Panc1 (cell line): ENCODE results near the gene SMG6.

Experiments
- POLR2AphosphoS5 ChIP-seq: IDR thresholded peaks from 2 replicates; pipeline ENCODE4 v1.6.1; 2012; ENCODE audit warnings: mild to moderate bottlenecking, low read depth, low read length, moderate library complexity
- TCF7L2 ChIP-seq: IDR thresholded peaks from 2 replicates; pipeline ENCODE4 v1.6.1; 2011; ENCODE audit warnings: mild to moderate bottlenecking, low read depth, low read length, inconsistent platforms
- TF ChIP-seq, protein P1 (sequence below): fragments of 450-650 bp; IDR thresholded peaks from 2 replicates; pipeline ENCODE4 v1.5.1; 2017; ENCODE audit warnings: mild to moderate bottlenecking
- TF ChIP-seq, protein P2 (sequence below), 2 experiments: IDR thresholded peaks; 2 replicates each; pipeline ENCODE4 v1.6.1; 2011 to 2012; ENCODE audit warnings: low read depth in 2 of 2, control low read depth in 1 of 2, low read length in 1 of 2, mild to moderate bottlenecking in 1 of 2, moderate library complexity in 1 of 2; ENCODE audit not compliant: insufficient read depth in 1 of 2

- TF ChIP-seq, protein P1, sequence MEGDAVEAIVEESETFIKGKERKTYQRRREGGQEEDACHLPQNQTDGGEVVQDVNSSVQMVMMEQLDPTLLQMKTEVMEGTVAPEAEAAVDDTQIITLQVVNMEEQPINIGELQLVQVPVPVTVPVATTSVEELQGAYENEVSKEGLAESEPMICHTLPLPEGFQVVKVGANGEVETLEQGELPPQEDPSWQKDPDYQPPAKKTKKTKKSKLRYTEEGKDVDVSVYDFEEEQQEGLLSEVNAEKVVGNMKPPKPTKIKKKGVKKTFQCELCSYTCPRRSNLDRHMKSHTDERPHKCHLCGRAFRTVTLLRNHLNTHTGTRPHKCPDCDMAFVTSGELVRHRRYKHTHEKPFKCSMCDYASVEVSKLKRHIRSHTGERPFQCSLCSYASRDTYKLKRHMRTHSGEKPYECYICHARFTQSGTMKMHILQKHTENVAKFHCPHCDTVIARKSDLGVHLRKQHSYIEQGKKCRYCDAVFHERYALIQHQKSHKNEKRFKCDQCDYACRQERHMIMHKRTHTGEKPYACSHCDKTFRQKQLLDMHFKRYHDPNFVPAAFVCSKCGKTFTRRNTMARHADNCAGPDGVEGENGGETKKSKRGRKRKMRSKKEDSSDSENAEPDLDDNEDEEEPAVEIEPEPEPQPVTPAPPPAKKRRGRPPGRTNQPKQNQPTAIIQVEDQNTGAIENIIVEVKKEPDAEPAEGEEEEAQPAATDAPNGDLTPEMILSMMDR = no peak
- TF ChIP-seq, protein P2, sequence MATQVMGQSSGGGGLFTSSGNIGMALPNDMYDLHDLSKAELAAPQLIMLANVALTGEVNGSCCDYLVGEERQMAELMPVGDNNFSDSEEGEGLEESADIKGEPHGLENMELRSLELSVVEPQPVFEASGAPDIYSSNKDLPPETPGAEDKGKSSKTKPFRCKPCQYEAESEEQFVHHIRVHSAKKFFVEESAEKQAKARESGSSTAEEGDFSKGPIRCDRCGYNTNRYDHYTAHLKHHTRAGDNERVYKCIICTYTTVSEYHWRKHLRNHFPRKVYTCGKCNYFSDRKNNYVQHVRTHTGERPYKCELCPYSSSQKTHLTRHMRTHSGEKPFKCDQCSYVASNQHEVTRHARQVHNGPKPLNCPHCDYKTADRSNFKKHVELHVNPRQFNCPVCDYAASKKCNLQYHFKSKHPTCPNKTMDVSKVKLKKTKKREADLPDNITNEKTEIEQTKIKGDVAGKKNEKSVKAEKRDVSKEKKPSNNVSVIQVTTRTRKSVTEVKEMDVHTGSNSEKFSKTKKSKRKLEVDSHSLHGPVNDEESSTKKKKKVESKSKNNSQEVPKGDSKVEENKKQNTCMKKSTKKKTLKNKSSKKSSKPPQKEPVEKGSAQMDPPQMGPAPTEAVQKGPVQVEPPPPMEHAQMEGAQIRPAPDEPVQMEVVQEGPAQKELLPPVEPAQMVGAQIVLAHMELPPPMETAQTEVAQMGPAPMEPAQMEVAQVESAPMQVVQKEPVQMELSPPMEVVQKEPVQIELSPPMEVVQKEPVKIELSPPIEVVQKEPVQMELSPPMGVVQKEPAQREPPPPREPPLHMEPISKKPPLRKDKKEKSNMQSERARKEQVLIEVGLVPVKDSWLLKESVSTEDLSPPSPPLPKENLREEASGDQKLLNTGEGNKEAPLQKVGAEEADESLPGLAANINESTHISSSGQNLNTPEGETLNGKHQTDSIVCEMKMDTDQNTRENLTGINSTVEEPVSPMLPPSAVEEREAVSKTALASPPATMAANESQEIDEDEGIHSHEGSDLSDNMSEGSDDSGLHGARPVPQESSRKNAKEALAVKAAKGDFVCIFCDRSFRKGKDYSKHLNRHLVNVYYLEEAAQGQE (IDR thresholded peaks at IDR 0.05; ENCODE audit: insufficient read depth in 1 of 2, low read depth in 2 of 2, low read length in 1 of 2) = no peak
- TF ChIP-seq TCF7L2 (no peak), POLR2AphosphoS5 (no peak)
These were observed 247.1 kb downstream of the SMG6 start for GRCh38 chr17:2056206-2057174.
